ENCODE data around the gene CEBPA. TPM values are rescaled to one million over a fixed set of nuclear protein-coding genes. Genes with fewer than 3 reads are reported as not detected.

The CEBPA gene
- total RNA-seq, 1 experiment from 2014 or later, result 3.2 TPM

DNA sequence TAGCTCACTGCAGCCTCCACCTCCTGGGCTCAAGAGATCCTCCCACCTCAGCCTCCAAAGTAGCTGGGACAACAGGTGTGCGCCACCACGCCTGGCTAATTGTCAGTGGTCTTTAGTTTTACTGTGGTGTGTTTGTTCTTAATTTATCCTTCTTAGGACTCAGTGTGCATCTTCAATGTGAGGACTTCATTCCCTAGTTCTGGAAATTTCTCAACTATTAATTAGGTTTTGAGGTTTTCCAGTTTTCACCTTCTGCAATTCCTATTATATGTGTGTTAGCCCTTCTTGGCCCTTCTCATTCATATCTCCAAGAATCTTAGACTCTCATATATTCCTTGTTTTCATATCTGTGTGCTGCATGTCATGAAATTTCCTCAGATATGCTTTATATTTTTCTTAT is 44.5 kb downstream of the CEBPA start:
- H4K91ac ChIP-seq (ENCODE audit: insufficient read length, low read depth, low read length), result no peak overlapping the region
- no peak overlapping the region for H2BK12ac ChIP-seq (ENCODE audit: insufficient read length, low read depth, low read length)
- no peak overlapping the region for H2BK120ac ChIP-seq (ENCODE audit: low read depth, low read length, poor library complexity, severe bottlenecking)
- no peak overlapping the region for H2BK5ac ChIP-seq (ENCODE audit: insufficient read length, low read length)
- H3K79me2 ChIP-seq (ENCODE audit: insufficient read depth, low read length), result no peaks in the 10 kb centered on the region
- peaks cover 4% of the 10 kb centered on the region for H3K27me3 Mint-ChIP-seq (ENCODE audit: low read depth)
- no peak overlapping the region for H4K8ac ChIP-seq (replicated peaks; ENCODE audit: insufficient read length, low read depth, low read length)
- H3K9ac ChIP-seq (ENCODE audit: extremely low read depth, insufficient read length, low read length), result no peak overlapping the region
- H3K9me3 Mint-ChIP-seq, result peaks cover 4 to 5% of the 10 kb centered on the region in 2 experiments; a peak in 3 of 5 replicates
- H3K14ac ChIP-seq (ENCODE audit: insufficient read depth, low read length), result no peak overlapping the region
- no peaks in the 10 kb centered on the region for H4K20me1 ChIP-seq (ENCODE audit: control insufficient read depth, insufficient read depth, insufficient read length)
- DNase-seq, result no peak
- H2BK15ac ChIP-seq (ENCODE audit: low read depth, low read length), result no peak overlapping the region
- H3T11ph ChIP-seq (ENCODE audit: low read length), result no peak overlapping the region
- no peak overlapping the region for H3K23ac ChIP-seq (ENCODE audit: insufficient read length, low read depth, low read length)
- no peaks in the 10 kb centered on the region for H3K23me2 ChIP-seq (ENCODE audit: insufficient read length, low read depth, low read length, poor library complexity, severe bottlenecking)
- H3K4ac ChIP-seq (ENCODE audit: low read depth, low read length), result no peak overlapping the region
- no peaks in the 10 kb centered on the region for H3K9me3 ChIP-seq (ENCODE audit: control insufficient read depth, low read depth, low read length)
- H3K36me3 Mint-ChIP-seq (ENCODE audit: insufficient read depth in 1 of 3, low read depth in 3 of 3), result peaks cover 0 to 3% (median 0%) of the 10 kb centered on the region in 3 experiments; a peak in 3 of 7 replicates
- H3K27me3 ChIP-seq (ENCODE audit: insufficient read depth, low read length), result no peaks in the 10 kb centered on the region
- H2AFZ ChIP-seq (ENCODE audit: low read length), result no peak overlapping the region
- H3K27ac Mint-ChIP-seq, result no peak overlapping the region
- H2AK5ac ChIP-seq (ENCODE audit: insufficient read length, low read length), result no peak overlapping the region
- H3K4me3 Mint-ChIP-seq, result no peak overlapping the region
- no peak overlapping the region for H3K18ac ChIP-seq (ENCODE audit: insufficient read length, low read depth, low read length)
- TF ChIP-seq, protein P1, sequence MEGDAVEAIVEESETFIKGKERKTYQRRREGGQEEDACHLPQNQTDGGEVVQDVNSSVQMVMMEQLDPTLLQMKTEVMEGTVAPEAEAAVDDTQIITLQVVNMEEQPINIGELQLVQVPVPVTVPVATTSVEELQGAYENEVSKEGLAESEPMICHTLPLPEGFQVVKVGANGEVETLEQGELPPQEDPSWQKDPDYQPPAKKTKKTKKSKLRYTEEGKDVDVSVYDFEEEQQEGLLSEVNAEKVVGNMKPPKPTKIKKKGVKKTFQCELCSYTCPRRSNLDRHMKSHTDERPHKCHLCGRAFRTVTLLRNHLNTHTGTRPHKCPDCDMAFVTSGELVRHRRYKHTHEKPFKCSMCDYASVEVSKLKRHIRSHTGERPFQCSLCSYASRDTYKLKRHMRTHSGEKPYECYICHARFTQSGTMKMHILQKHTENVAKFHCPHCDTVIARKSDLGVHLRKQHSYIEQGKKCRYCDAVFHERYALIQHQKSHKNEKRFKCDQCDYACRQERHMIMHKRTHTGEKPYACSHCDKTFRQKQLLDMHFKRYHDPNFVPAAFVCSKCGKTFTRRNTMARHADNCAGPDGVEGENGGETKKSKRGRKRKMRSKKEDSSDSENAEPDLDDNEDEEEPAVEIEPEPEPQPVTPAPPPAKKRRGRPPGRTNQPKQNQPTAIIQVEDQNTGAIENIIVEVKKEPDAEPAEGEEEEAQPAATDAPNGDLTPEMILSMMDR (conservative IDR thresholded peaks at IDR 0.05), result no peak
- no peaks in the 10 kb centered on the region for H3K4me1 ChIP-seq (ENCODE audit: insufficient read depth, low read length)
- H3K4me1 Mint-ChIP-seq, result peaks cover 3 to 6% of the 10 kb centered on the region in 2 experiments; a peak in 2 of 4 replicates
- no peak overlapping the region for H4K5ac ChIP-seq (ENCODE audit: insufficient read length, low read depth, low read length)
- no peaks in the 10 kb centered on the region for H3K79me1 ChIP-seq (ENCODE audit: insufficient read depth, low read depth, low read length, poor library complexity, severe bottlenecking)
- H3K4me2 ChIP-seq (ENCODE audit: insufficient read depth, insufficient read length, low read length), result no peak overlapping the region
- no CpG with 5 or more reads among the region's 2 CpGs for WGBS (ENCODE audit: extremely low coverage, insufficient read length, low lambda C conversion rate)
- H3K27ac ChIP-seq (ENCODE audit: insufficient read length, low read depth, low read length), result no peak overlapping the region
- no peak overlapping the region for H3K56ac ChIP-seq (ENCODE audit: insufficient read length, low read depth, low read length)
- H2BK20ac ChIP-seq (ENCODE audit: low read depth, low read length, poor library complexity, severe bottlenecking), result no peak overlapping the region

Measured in H9 (cell line).